Measurements from ENCODE around the gene MKRN2OS. TPM values are rescaled to one million over a fixed set of nuclear protein-coding genes. Genes with fewer than 3 reads are reported as not detected.
"Not testable (repeated sequence)": the region's sequence is repeated elsewhere in the genome, so short reads cannot be mapped to it uniquely, and the experiment has no call there.

The MKRN2OS gene
- polyA plus RNA-seq, 2 donors = 6.0 to 9.0 TPM

DNA sequence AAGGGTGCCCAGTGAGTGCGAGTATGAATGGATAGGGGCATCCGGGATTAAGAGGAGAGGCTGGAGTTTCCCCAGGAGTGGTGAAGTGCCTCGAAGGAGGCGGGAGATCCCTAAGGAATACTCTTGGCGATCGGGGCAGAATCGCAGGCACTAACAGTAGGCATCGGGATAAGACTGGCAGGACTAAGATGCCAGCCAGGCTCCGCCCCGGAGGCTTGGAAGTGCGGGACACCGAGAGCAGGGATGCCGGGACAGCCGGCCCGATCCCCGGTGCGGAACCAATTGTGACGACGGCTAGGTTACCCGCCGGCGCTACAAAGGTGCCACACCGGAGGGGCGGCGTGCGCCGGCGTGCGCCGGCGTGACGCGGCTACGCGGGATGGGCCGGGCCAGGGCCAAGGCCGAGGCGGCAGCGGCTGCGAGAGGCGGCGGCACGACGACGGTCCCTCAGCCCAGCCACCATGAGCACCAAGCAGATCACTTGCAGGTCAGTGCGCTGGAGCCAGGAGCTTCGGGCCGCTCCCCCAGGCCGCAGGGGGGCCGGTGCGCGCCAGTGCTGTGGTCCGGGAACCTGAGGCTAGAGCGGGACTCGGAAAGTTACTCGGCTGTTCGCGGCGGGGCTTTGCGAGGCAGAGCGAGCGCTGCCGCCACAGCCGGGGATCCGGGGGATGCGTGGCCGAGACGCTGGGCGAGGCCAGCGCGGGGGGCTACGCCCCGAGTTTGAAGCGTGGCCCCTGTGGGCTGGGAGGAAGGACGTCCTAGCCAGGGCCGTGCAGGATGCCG, 11.6 kb upstream of the MKRN2OS start, which contains the start of gene MKRN2:
MKRN2 (plus strand) TSS at position 398 of the 783 bp plus-strand sequence; CDS start at position 462, 64 bp downstream.
- H3K4me3 ChIP-seq (ENCODE audit: low read depth in 1 of 2, low read length in 2 of 2) = peak within 1 kb of the TSS; percentile 81 to 92
- no peaks in the 10 kb centered on the region for H3K36me3 ChIP-seq (ENCODE audit: control insufficient read depth in 2 of 2, insufficient read depth in 2 of 2, low read length in 1 of 2)
- no peaks in the 10 kb centered on the region for H3K27me3 ChIP-seq (ENCODE audit: control insufficient read depth in 1 of 2, insufficient read depth in 2 of 2, low read length in 2 of 2)
- peak within 1 kb of the TSS; percentile 92 to 99 for H3K27ac ChIP-seq (ENCODE audit: low read depth in 2 of 2, low read length in 1 of 2)
- peaks cover 2 to 6% of the 10 kb centered on the region in 2 donors for H3K4me1 ChIP-seq (ENCODE audit: control insufficient read depth in 2 of 2, insufficient read depth in 2 of 2, low read length in 1 of 2)
- H3K9me3 ChIP-seq (ENCODE audit: control insufficient read depth in 2 of 2, insufficient read depth in 1 of 2, low read depth in 1 of 2, low read length in 1 of 2) = no peaks in the 10 kb centered on the region
- WGBS, 2 donors = 0% methylated on average over 77 of the region's 77 CpGs

DNA sequence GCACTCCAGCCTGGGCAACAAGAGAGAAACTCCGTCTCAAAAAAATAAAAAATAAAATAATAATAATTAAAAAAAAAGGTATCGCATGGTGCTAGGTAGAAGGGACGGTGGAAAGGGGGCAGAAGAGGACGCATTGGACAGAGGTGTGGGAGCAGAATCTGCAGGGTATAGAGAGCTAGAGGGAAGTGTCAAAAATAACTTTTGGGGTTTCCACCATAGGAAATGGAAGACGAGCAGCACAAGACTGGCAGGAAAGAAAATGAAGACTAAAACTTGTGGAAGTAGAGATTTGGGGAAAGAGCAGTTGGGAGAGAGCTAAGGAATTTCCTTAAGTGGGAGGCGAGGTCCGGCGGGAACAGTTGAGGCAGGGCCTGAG, 11.0 kb upstream of the MKRN2OS start:
- H3K27me3 ChIP-seq (ENCODE audit: control insufficient read depth in 1 of 2, insufficient read depth in 2 of 2, low read length in 2 of 2) = no peaks in the 10 kb centered on the region
- peaks cover 2 to 6% of the 10 kb centered on the region in 2 donors for H3K4me1 ChIP-seq (ENCODE audit: control insufficient read depth in 2 of 2, insufficient read depth in 2 of 2, low read length in 1 of 2)
- H3K4me3 ChIP-seq (ENCODE audit: low read depth in 1 of 2, low read length in 2 of 2) = peak overlapping the region; percentile 50 to 92
- no peaks in the 10 kb centered on the region for H3K9me3 ChIP-seq (ENCODE audit: control insufficient read depth in 2 of 2, insufficient read depth in 1 of 2, low read depth in 1 of 2, low read length in 1 of 2)
- H3K36me3 ChIP-seq (ENCODE audit: control insufficient read depth in 2 of 2, insufficient read depth in 2 of 2, low read length in 1 of 2) = no peaks in the 10 kb centered on the region
- peak overlapping the region; percentile 63 to 81 for H3K27ac ChIP-seq (ENCODE audit: low read depth in 2 of 2, low read length in 1 of 2)
- WGBS, 2 donors = 4 to 5% methylated on average over 8 of the region's 8 CpGs

DNA sequence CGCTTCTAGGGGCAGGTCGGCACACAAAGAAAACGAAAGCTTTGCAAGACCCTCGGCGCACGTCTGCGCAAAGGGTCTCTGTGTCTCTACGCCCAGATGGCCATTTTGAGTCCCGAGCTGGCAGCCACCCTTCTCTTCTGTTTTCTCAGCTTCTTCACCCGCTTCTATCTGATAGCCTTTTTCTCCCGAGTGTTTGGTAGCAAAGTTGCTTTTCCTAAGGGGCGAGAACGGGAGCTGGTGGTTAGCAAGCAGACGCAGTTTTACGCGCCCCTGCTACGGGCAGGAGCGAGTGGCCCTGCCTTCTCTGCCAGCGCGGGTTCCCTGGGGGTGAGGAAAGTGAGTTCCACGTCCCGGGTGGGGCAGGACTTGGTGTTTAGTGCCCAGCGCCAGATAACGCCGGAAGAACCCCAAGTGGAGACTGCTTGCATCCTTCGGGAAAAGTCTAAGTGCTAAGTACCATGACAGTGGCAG, 8.7 kb upstream of the MKRN2OS start:
- H3K4me3 ChIP-seq (ENCODE audit: low read depth in 1 of 2, low read length in 2 of 2) = peak overlapping the region; percentile 43 to 59
- H3K9me3 ChIP-seq (ENCODE audit: control insufficient read depth in 2 of 2, insufficient read depth in 1 of 2, low read depth in 1 of 2, low read length in 1 of 2) = no peaks in the 10 kb centered on the region
- H3K27me3 ChIP-seq (ENCODE audit: control insufficient read depth in 1 of 2, insufficient read depth in 2 of 2, low read length in 2 of 2) = no peaks in the 10 kb centered on the region
- H3K27ac ChIP-seq (ENCODE audit: low read depth in 2 of 2, low read length in 1 of 2) = no peak overlapping the region
- WGBS, 2 donors = 3 to 6% methylated on average over 26 of the region's 26 CpGs
- no peaks in the 10 kb centered on the region for H3K36me3 ChIP-seq (ENCODE audit: control insufficient read depth in 2 of 2, insufficient read depth in 2 of 2, low read length in 1 of 2)
- peaks cover 2 to 6% of the 10 kb centered on the region in 2 donors for H3K4me1 ChIP-seq (ENCODE audit: control insufficient read depth in 2 of 2, insufficient read depth in 2 of 2, low read length in 1 of 2)

DNA sequence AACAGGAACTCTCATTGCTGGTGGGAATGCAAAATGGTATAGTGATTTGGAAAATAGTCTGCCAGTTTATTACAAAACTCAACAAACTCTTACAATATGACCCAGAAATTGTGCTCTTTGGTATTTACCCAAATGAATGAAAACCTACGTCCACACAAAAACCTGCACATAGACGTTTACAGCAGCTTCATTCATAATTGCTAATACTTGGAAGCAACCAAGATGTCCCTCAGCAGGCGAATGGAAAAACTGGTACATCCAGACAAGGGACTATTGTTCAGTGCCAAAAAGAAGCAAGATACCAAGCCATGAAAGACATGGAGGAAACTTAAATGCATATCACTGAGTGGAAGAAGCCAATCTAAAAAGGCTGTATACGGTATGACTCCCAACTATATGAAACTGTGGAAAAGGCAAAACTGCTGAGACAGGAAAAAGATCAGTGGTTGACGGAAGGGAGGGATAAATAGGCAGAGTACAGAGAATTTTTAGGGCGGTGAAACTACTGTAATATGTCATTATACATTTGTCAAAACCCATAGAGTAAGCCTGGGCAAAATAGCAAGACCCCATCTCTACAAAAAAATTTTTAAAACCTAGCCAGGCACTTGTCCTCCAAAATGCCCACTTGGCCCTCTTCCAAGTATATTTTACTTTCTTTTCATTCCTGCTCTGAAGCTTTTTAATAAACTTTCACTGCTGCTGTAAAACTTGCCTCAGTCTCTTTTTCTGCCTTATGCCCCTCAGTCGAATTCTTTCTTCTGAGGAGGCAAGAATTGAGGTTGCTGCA, 4.9 kb upstream of the MKRN2OS start:
- no peak overlapping the region for H3K4me3 ChIP-seq (ENCODE audit: low read depth in 1 of 2, low read length in 2 of 2)
- H3K4me1 ChIP-seq (ENCODE audit: control insufficient read depth in 2 of 2, insufficient read depth in 2 of 2, low read length in 1 of 2) = peaks cover 2 to 4% of the 10 kb centered on the region in 2 donors
- no peaks in the 10 kb centered on the region for H3K27me3 ChIP-seq (ENCODE audit: control insufficient read depth in 1 of 2, insufficient read depth in 2 of 2, low read length in 2 of 2)
- no peaks in the 10 kb centered on the region for H3K36me3 ChIP-seq (ENCODE audit: control insufficient read depth in 2 of 2, insufficient read depth in 2 of 2, low read length in 1 of 2)
- WGBS, 2 donors = 66 to 72% methylated on average over 7 of the region's 7 CpGs
- H3K27ac ChIP-seq (ENCODE audit: low read depth in 2 of 2, low read length in 1 of 2) = no peak overlapping the region
- no peaks in the 10 kb centered on the region for H3K9me3 ChIP-seq (ENCODE audit: control insufficient read depth in 2 of 2, insufficient read depth in 1 of 2, low read depth in 1 of 2, low read length in 1 of 2)

DNA sequence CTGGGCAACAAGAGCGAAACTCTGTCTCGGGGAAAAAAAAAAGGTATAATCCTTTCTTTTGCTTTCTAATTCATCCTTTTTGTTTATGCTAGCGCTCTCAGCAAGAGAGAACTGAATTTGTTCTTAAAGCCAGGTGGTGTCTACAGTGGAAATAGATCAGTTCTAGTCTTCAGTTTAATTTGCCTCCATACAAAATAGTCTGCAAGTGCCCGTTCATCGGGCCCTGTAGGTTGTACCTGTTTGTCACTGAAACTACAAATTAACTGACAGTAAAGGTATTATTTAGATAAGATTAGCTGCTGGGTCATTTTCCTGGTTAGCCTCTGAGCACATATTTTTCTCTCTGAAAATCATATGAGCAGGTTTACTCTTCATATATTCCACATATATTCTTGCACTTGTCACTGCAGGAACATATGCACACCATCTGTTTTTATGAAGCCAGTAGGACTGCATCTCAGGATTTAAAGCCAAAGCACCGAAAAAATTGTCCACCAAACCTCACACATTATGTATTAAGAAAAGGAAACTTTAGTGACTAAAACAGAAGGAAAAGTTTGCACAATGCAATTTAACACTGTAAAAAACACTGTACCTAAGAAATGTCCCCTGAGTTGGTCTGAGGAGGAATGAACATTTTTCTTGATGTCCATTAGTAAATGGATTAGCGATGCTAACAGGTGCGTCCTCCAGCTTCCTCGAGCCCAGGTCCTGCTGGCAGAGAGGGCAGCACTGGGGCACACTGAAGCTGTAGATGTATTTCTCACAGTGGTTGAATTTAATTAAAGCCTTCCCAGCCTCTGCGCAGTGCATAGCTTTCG, 437 bp downstream of the MKRN2OS start:
- H3K4me3 ChIP-seq (ENCODE audit: low read depth in 1 of 2, low read length in 2 of 2) = peak overlapping the region; percentile 16 to 57
- H3K36me3 ChIP-seq (ENCODE audit: control insufficient read depth in 2 of 2, insufficient read depth in 2 of 2, low read length in 1 of 2) = peaks cover 2 to 5% of the 10 kb centered on the region in 2 donors
- no peaks in the 10 kb centered on the region for H3K27me3 ChIP-seq (ENCODE audit: control insufficient read depth in 1 of 2, insufficient read depth in 2 of 2, low read length in 2 of 2)
- peak overlapping the region; percentile 55 to 85 for H3K27ac ChIP-seq (ENCODE audit: low read depth in 2 of 2, low read length in 1 of 2)
- peaks cover 0 to 2% of the 10 kb centered on the region in 2 donors for H3K4me1 ChIP-seq (ENCODE audit: control insufficient read depth in 2 of 2, insufficient read depth in 2 of 2, low read length in 1 of 2)
- WGBS, 2 donors = 42% methylated on average over 11 of the region's 11 CpGs
- no peaks in the 10 kb centered on the region for H3K9me3 ChIP-seq (ENCODE audit: control insufficient read depth in 2 of 2, insufficient read depth in 1 of 2, low read depth in 1 of 2, low read length in 1 of 2)

DNA sequence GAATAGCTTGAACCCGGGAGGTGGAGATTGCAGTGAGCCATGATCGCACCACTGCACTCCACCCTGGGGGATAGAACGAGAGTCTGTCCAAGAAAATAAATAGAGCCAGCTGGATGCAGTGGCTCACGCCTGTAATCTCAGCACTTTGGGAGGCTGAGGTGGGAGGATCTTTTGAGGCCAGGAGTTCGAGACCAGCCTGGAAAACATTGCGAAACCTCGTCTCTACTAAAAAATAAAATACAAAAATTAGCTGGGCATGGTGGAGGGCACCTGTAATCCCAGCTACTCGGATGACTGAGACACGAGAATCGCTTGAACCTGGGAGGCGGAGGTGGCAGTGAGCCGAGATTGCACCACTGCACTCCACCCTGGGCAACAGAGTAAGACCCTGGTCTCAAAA, 1.8 kb downstream of the MKRN2OS start:
- not testable (repeated sequence) for H3K36me3 ChIP-seq (ENCODE audit: control insufficient read depth in 2 of 2, insufficient read depth in 2 of 2, low read length in 1 of 2); H3K4me3 ChIP-seq (ENCODE audit: low read depth in 1 of 2, low read length in 2 of 2); H3K9me3 ChIP-seq (ENCODE audit: control insufficient read depth in 2 of 2, insufficient read depth in 1 of 2, low read depth in 1 of 2, low read length in 1 of 2); H3K27me3 ChIP-seq (ENCODE audit: control insufficient read depth in 1 of 2, insufficient read depth in 2 of 2, low read length in 2 of 2); H3K4me1 ChIP-seq (ENCODE audit: control insufficient read depth in 2 of 2, insufficient read depth in 2 of 2, low read length in 1 of 2); H3K27ac ChIP-seq (ENCODE audit: low read depth in 2 of 2, low read length in 1 of 2)
- 91 to 93% methylated on average over 12 of the region's 12 CpGs for WGBS, 2 donors

DNA sequence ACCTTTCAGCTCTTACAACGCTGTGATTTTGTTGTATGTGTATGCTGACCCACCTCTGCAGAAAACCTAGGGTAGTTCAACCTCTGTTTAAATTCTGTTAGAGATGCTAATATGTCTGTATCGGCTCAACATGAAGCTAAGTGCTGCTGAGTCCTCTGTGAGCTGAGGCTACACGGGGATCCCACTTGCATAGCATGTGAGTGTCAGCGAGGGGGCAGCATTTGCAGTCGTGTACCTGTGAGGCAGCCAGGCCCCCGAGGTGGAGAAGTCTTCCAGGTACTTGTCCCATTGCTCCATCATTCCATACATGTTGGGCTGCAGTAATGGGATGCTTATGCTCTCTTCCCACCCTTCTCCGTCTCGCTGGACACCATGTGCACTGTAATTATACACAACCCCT, 3.7 kb downstream of the MKRN2OS start:
- Histone ChIP-seq H3K9me3 (ENCODE audit: control insufficient read depth in 2 of 2, insufficient read depth in 1 of 2, low read depth in 1 of 2, low read length in 1 of 2) (no peaks in the 10 kb centered on the region), H3K4me3 (ENCODE audit: low read depth in 1 of 2, low read length in 2 of 2) (no peak overlapping the region), H3K27ac (ENCODE audit: low read depth in 2 of 2, low read length in 1 of 2) (no peak overlapping the region), H3K36me3 (ENCODE audit: control insufficient read depth in 2 of 2, insufficient read depth in 2 of 2, low read length in 1 of 2) (peaks cover 3 to 5% of the 10 kb centered on the region in 2 donors), H3K4me1 (ENCODE audit: control insufficient read depth in 2 of 2, insufficient read depth in 2 of 2, low read length in 1 of 2) (peaks cover 0 to 2% of the 10 kb centered on the region in 2 donors), H3K27me3 (ENCODE audit: control insufficient read depth in 1 of 2, insufficient read depth in 2 of 2, low read length in 2 of 2) (no peaks in the 10 kb centered on the region)
- 74 to 75% methylated on average over 8 of the region's 8 CpGs for WGBS, 2 donors

DNA sequence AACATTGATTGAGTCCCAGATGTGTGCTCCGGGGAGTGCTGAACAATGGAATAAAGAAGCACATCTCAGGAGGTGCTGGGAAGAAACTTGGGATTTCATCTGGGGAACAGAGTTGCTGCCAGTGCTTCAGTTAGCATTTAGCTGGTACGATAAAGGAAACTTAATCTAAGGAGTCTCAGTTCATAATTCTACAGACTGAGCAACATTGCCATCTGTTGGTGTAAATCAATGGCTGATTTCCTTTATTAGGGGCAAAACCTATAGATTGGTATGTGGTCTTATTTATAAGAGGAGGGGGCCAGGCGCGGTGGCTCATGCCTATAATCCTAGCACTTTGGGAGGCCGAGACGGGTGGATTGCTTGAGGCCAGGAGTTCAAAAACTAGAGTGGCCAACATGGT, 8.9 kb downstream of the MKRN2OS start:
- Histone ChIP-seq H3K4me3 (ENCODE audit: low read depth in 1 of 2, low read length in 2 of 2) (no peak overlapping the region), H3K9me3 (ENCODE audit: control insufficient read depth in 2 of 2, insufficient read depth in 1 of 2, low read depth in 1 of 2, low read length in 1 of 2) (no peaks in the 10 kb centered on the region), H3K27me3 (ENCODE audit: control insufficient read depth in 1 of 2, insufficient read depth in 2 of 2, low read length in 2 of 2) (no peaks in the 10 kb centered on the region), H3K4me1 (ENCODE audit: control insufficient read depth in 2 of 2, insufficient read depth in 2 of 2, low read length in 1 of 2) (peaks cover 0 to 4% of the 10 kb centered on the region in 2 donors), H3K36me3 (ENCODE audit: control insufficient read depth in 2 of 2, insufficient read depth in 2 of 2, low read length in 1 of 2) (peaks cover 3 to 10% of the 10 kb centered on the region in 2 donors), H3K27ac (ENCODE audit: low read depth in 2 of 2, low read length in 1 of 2) (no peak overlapping the region)
- 82 to 94% methylated on average over 6 of the region's 6 CpGs for WGBS, 2 donors

DNA sequence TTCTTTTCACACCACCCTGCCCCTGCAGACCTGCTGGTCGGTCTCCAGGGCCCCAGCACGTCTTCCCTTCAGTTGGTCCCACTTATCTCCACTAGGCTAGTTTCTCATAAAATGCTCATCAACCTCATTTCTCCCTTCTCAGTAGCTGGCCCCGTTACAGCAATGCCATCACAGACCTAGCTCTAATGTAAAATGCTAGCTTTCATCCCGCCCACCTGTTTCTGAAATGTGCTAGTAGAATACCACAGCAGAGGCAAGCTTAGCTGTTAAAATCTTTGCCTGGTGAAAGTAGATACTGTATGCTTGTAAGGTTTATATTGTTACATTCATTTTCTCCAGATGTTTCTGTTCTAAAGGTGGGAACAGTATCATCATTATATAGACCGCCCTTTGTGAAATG, 13.1 kb downstream of the MKRN2OS start:
- no peak overlapping the region for H3K27ac ChIP-seq (ENCODE audit: low read depth in 2 of 2, low read length in 1 of 2)
- no peaks in the 10 kb centered on the region for H3K27me3 ChIP-seq (ENCODE audit: control insufficient read depth in 1 of 2, insufficient read depth in 2 of 2, low read length in 2 of 2)
- no peak overlapping the region for H3K4me3 ChIP-seq (ENCODE audit: low read depth in 1 of 2, low read length in 2 of 2)
- no peaks in the 10 kb centered on the region for H3K9me3 ChIP-seq (ENCODE audit: control insufficient read depth in 2 of 2, insufficient read depth in 1 of 2, low read depth in 1 of 2, low read length in 1 of 2)
- 89 to 91% methylated on average over 5 of the region's 5 CpGs for WGBS, 2 donors
- H3K4me1 ChIP-seq (ENCODE audit: control insufficient read depth in 2 of 2, insufficient read depth in 2 of 2, low read length in 1 of 2) = peaks cover 0 to 4% of the 10 kb centered on the region in 2 donors
- peaks cover 5 to 10% of the 10 kb centered on the region in 2 donors for H3K36me3 ChIP-seq (ENCODE audit: control insufficient read depth in 2 of 2, insufficient read depth in 2 of 2, low read length in 1 of 2)
